Measurements from ENCODE around the gene SPEF1.

The SPEF1 gene

DNA sequence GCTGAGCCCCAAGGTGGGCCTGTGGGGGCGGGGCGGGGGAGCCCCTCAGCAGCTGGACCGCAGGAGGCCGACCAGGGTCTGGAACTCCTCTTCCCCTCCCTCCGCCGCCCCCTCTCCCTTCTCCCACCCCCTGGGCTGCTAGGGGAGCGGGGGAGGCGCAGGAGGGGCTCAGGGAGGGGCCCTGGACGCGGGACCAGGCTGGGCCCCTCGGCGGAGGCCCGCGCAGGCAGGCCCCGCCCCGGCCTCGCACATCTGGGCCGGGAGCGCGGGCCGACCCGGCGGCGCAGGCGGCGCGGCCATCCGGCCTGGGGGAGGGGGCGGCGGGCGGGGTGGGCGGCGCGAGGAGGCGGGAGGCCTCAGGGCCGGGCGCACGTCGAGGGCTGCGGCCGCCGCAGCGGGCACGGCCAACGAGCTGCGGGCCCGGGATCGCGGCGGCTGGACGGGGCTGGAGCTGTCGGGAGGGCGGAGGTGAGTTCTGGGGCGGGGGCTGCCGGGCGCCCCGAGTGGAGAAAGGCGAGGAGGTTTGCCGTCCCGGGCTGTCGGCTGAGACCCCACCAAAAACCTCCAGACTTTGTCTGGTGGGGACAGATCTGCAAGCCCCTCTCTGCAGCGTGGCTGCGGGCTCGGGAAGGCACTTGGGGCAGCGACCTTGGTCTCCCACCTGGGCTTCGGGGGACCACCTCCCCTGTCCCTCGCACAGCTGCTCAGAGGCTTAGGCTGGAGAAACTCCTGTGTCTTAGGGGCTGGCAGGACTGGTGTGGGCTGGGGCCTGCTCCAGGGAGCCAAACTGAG lies 48.7 kb downstream of the SPEF1 start, which contains the start of gene HSPA12B:
Gene HSPA12B, plus strand, starts transcription at position 359 of the 792 bp plus-strand sequence. CDS start 5,990 bp downstream, outside the sequence.
- no peak for DNase-seq (ENCODE audit: low read depth in 4 of 4, low spot score in 1 of 4)

DNA sequence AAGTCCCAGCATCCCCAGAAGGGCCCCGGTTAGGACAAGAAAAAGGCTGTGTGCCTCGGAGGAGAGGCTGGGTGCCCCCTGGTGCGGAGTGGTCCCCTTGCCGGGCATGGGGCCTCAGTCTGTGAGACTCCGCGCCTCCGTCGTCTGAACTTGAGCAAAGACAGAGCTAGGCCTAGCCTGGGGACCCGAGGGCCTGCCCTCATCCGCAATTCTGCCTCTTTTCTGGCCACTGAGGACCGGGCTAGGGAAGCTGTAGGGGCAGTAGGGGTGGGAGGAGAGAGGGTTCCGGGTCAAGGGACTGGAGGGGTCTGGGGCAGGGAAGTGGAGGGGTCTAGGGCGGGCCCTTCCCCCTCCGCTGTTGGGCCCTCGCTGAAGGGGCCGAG lies 49.3 kb downstream of the SPEF1 start:
- no peak for DNase-seq (ENCODE audit: low read depth in 4 of 4, low spot score in 1 of 4)

DNA sequence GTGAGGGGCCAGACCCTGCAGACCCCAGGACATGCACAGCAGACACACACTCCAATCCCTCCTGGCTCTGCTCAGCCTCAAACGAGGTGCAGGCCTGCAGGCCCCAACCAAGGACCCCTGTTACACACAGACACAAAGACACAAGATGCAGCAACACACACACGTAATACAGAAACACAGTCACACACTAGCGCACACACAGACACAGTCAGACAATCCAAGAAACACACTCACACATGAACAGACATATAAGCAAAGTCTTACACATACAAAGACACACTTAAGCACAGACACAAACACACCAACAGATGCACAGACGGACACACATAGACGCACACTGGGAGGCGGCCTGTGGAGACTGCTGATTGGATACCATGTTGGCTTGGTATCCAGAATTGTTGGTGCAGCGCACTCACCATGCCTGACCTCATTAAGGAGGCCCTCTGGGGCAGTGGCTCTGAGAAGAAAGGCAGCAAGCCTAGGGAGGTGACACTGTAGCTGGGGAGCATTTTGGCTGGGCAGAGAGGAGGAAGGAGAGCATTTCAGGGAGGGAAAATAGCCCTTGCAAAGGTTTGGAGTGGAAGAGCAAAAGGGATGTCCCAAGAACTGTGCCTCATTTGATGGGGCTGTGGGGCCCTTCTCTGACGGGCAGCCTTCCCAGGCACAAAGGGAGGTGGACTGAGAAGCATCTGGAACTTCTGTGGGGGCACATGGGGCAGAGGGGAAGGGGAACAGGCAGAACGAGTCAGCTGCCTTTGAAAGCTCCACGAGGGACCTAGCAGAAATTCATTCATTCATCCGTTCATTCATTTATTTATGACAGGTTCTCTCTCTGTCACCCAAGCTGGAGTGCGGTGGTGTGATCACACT lies 50.2 kb downstream of the SPEF1 start:
- no peak for DNase-seq (ENCODE audit: low read depth in 4 of 4, low spot score in 1 of 4)

DNA sequence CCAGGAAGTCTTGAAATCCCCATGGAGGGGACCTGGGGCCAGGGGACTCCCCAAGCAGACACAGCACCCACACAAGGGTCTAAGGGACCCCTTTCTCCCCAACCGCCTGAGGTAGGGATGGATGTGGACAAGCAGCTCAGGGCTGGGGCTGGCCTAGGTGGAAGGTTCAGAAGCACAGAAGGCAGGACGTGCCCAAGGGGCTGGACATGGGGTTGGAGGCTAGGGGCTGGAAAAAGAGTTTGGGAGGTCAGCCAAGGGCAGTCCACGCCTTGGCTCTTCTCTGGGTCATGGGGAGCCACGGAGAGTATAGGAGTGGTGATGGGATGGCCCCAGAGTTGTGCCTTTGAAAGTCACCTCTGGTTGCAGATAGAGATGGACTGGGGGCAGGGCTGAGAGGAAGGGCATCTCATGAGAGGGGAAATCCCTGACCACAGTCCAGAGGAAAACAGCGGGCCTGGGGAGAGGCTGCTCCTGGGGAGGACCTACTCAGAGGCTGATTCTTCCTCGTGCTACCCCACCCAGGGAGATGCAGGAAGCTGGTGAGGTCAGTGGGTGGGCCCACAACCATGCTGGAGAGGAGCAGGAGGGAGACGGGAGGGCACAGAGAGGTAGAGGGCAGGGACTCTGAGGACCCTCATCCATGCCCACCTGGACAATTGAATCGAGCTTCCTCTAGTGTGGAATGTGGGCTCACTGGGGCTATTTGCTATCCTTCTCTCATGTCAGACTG lies 51.3 kb downstream of the SPEF1 start:
- DNase-seq (ENCODE audit: low read depth in 4 of 4, low spot score in 1 of 4), result no peak

DNA sequence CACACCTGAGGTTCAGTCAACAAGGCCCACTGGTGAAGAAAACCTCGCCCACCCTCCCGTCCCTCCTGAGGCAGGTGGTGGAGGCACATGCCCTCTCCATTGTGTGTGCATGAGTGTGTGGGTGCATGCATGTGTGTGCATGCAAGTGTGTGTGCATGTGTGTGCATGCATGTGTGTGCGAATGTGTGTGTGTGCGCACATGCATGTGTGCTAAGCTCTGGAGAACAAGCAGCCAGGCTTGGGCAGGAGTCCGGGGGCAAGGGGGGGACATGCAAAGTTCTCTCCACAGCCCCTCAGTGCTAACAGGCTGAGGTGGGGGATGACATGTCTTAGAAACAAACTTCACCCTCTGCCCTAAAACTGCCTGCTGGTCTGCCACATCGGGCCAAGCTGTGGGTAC lies 51.9 kb downstream of the SPEF1 start:
- no peak for DNase-seq (ENCODE audit: low read depth in 4 of 4, low spot score in 1 of 4)

DNA sequence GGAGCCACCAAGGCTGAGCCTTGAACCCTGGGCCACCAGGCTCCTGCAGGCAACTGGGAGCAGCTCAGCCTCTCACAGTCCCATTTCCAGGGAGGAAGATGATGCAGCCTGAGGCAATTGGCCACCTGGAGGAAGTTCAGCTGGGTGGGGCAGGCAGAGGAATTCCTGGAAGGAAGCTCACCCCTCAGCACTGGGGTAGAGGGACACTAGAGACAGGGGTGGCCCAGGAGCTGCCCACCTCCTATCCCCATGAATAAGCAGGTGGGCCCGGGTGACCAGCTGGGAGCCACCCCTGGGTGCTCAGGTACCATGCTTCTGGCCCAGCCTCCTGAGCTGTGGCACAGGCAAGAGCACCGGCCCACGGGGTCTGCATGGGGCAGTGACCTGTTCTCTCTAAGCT lies 52.4 kb downstream of the SPEF1 start:
- no peak for DNase-seq (ENCODE audit: low read depth in 4 of 4, low spot score in 1 of 4)

DNA sequence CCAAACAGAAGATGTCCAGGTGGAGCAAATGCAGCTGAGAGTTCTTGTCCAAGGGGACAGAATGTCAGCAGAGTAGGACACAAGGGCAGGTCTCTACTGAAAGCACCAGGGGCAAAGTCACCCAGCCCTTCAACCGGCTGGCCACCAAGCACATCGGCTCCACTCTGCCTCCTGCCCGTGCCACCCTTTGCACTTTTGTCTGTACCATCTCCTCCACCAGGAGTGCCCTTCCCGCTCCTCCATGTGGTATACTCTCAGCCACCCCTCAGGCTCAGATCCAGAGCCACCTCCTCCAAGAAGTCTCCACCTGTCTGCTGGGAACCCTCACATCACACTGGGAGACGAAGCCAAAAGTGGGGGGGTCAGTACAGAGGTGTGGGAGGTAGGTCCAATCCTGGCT lies 52.9 kb downstream of the SPEF1 start:
- DNase-seq (ENCODE audit: low read depth in 4 of 4, low spot score in 1 of 4), result no peak

Data from stimulated activated CD4-positive, alpha-beta T cell treated with anti-CD3 and anti-CD28 coated beads, Interleukin-1b, Interleukin-23, amount 100 ng/mL, for 24 hours (primary cell).